ENCODE data around the gene GPR68.

DNA sequence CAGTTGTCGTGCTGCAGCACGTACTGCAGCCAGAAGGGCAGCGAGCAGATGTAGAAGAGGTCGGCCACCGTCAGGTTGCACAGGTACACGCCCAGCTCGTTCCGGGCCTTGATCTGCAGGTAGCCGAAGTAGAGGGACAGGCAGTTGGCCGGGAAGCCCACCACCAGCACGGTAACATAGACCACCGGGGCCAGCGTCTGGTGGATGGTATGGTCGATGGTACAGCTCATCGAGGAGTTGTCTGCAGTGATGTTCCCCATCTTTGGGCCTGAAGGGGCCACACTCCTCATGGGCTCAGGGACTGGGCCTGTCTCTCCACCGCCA, 9.8 kb downstream of the GPR68 start:
- TF ChIP-seq, protein P1, sequence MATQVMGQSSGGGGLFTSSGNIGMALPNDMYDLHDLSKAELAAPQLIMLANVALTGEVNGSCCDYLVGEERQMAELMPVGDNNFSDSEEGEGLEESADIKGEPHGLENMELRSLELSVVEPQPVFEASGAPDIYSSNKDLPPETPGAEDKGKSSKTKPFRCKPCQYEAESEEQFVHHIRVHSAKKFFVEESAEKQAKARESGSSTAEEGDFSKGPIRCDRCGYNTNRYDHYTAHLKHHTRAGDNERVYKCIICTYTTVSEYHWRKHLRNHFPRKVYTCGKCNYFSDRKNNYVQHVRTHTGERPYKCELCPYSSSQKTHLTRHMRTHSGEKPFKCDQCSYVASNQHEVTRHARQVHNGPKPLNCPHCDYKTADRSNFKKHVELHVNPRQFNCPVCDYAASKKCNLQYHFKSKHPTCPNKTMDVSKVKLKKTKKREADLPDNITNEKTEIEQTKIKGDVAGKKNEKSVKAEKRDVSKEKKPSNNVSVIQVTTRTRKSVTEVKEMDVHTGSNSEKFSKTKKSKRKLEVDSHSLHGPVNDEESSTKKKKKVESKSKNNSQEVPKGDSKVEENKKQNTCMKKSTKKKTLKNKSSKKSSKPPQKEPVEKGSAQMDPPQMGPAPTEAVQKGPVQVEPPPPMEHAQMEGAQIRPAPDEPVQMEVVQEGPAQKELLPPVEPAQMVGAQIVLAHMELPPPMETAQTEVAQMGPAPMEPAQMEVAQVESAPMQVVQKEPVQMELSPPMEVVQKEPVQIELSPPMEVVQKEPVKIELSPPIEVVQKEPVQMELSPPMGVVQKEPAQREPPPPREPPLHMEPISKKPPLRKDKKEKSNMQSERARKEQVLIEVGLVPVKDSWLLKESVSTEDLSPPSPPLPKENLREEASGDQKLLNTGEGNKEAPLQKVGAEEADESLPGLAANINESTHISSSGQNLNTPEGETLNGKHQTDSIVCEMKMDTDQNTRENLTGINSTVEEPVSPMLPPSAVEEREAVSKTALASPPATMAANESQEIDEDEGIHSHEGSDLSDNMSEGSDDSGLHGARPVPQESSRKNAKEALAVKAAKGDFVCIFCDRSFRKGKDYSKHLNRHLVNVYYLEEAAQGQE (IDR thresholded peaks at IDR 0.05; ENCODE audit: insufficient read depth in 1 of 2, low read depth in 2 of 2, low read length in 2 of 2): no peak
- no peak for TF ChIP-seq POLR2AphosphoS5 (IDR thresholded peaks at IDR 0.05; ENCODE audit: low read depth, low read length)
- TF ChIP-seq TAF1 (IDR thresholded peaks at IDR 0.05; ENCODE audit: borderline replicate concordance, insufficient read depth, low read length): no peak
- TF ChIP-seq SIN3A (IDR thresholded peaks at IDR 0.05; ENCODE audit: borderline replicate concordance, insufficient read depth, low read length): no peak
- no peak for TF ChIP-seq FOXP2 (optimal IDR thresholded peaks at IDR 0.05; ENCODE audit: borderline replicate concordance, extremely low read depth, extremely low read length, insufficient read depth)

Data from PFSK-1 (cell line).